Hematopoietic multipotent progenitor cell (in vitro differentiated cells): ENCODE measurements around the gene SPATA31C1. TPM values are rescaled to one million over a fixed set of nuclear protein-coding genes. Genes with fewer than 3 reads are reported as not detected.
"Not testable (repeated sequence)": the region's sequence is repeated elsewhere in the genome, so short reads cannot be mapped to it uniquely, and the experiment has no call there.

Experiments used
- DNase-seq, 3 donors: peaks; one replicate each; pipeline ENCODE4 v3.0.0-alpha.2; 2011 to 2015; ENCODE audit warnings: low read depth in 2 of 3, low spot score in 2 of 3
- total RNA-seq: library from RNA; depleted of rRNA; stranded (reverse); fragments of >200 nt; gene quantifications from one replicate; pipeline ENCODE4 v1.2.3, GENCODE V29; 2012

Gene SPATA31C1
- under 0.01 TPM for total RNA-seq

- not testable (repeated sequence) for DNase-seq
Measured at GRCh38 chr9:87917662-87918061, at the start of gene SPATA31C1. Gene SPATA31C1 (plus strand): TSS chr9:87917962.

GRCh38 chr9:87868175-87868574 lies 49.6 kb upstream of the SPATA31C1 start:
- no peak for DNase-seq

GRCh38 chr9:87868635-87869034 lies 49.1 kb upstream of the SPATA31C1 start:
- no peak for DNase-seq

GRCh38 chr9:87869082-87869481 lies 48.7 kb upstream of the SPATA31C1 start:
- no peak for DNase-seq

GRCh38 chr9:87871425-87872078 lies 46.2 kb upstream of the SPATA31C1 start:
- DNase-seq = no peak

- no peak for DNase-seq
Measured at GRCh38 chr9:87872079-87872624, 45.6 kb upstream of the SPATA31C1 start.

GRCh38 chr9:87873607-87874303 lies 44.0 kb upstream of the SPATA31C1 start:
- no peak for DNase-seq

GRCh38 chr9:87874304-87874623 lies 43.5 kb upstream of the SPATA31C1 start:
- DNase-seq = no peak

- no peak for DNase-seq
Measured at GRCh38 chr9:87875060-87875459, 42.7 kb upstream of the SPATA31C1 start.

GRCh38 chr9:87875831-87876545 lies 41.8 kb upstream of the SPATA31C1 start:
- no peak for DNase-seq

GRCh38 chr9:87876708-87877107 lies 41.1 kb upstream of the SPATA31C1 start:
- no peak for DNase-seq

- peak in 1 of 3 donors; percentile 5 for DNase-seq
Measured at GRCh38 chr9:87878989-87879511, 38.7 kb upstream of the SPATA31C1 start.

GRCh38 chr9:87880116-87880515 lies 37.6 kb upstream of the SPATA31C1 start:
- no peak for DNase-seq

- no peak for DNase-seq
Measured at GRCh38 chr9:87880683-87881082, 37.1 kb upstream of the SPATA31C1 start.

- no peak for DNase-seq
Measured at GRCh38 chr9:87882627-87883026, 35.1 kb upstream of the SPATA31C1 start, which contains the start of gene SPATA31E1. Gene SPATA31E1 (plus strand): TSS chr9:87882877. CDS start chr9:87882892, 15 bp downstream.

- no peak for DNase-seq
Measured at GRCh38 chr9:87883274-87883673, 34.5 kb upstream of the SPATA31C1 start.

GRCh38 chr9:87883990-87884389 lies 33.8 kb upstream of the SPATA31C1 start:
- no peak for DNase-seq

- DNase-seq = no peak
Measured at GRCh38 chr9:87884578-87885459, 32.9 kb upstream of the SPATA31C1 start.

- DNase-seq = no peak
Measured at GRCh38 chr9:87885484-87886189, 32.1 kb upstream of the SPATA31C1 start.
